Progenitor cell of endocrine pancreas (in vitro differentiated cells): ENCODE results near the gene CD2AP. TPM values are rescaled to one million over a fixed set of nuclear protein-coding genes. Genes with fewer than 3 reads are reported as not detected.

Experiments used
- DNase-seq: peaks from one replicate; pipeline ENCODE4 v3.0.0; 2021; ENCODE audit warnings: low spot score; ENCODE audit not compliant: unreplicated experiment
- H3K27ac Mint-ChIP-seq: 2 replicates; pipeline ENCODE4 v1.8.0; 2021; ENCODE audit warnings: mild to moderate bottlenecking, moderate library complexity, mixed read lengths
- H3K27me3 Mint-ChIP-seq: 2 replicates; pipeline ENCODE4 v1.8.0; 2021; ENCODE audit warnings: mixed read lengths
- H3K36me3 Mint-ChIP-seq: 2 replicates; pipeline ENCODE4 v1.8.0; 2022; ENCODE audit warnings: mixed read lengths; ENCODE audit not compliant: insufficient read depth
- H3K4me1 Mint-ChIP-seq: 2 replicates; pipeline ENCODE4 v1.8.0; 2021; ENCODE audit warnings: low read depth, mixed read lengths
- H3K4me3 Mint-ChIP-seq: 2 replicates; pipeline ENCODE4 v1.8.0; 2021; ENCODE audit warnings: low read depth, mild to moderate bottlenecking, moderate library complexity, mixed read lengths
- H3K9me3 Mint-ChIP-seq: 2 replicates; pipeline ENCODE4 v1.8.0; 2021; ENCODE audit warnings: low read depth, mixed read lengths
- long read RNA-seq: library from polyadenylated mRNA; unstranded; transcript quantifications from one replicate; pipeline ENCODE4 v2.0.0, GENCODE V29; 2020
- total RNA-seq: library from RNA; stranded (reverse); gene quantifications from 2 replicates; pipeline ENCODE4 v1.2.1, GENCODE V29; 2021
- TF ChIP-seq, protein P1 (sequence below): fragments of 200-600 bp; sonication (generic); IDR thresholded peaks from one replicate; pipeline ENCODE4 v1.5.0; 2021; ENCODE audit warnings: antibody characterized with exemption, mild to moderate bottlenecking; ENCODE audit not compliant: unreplicated experiment

Gene CD2AP
- 47.7 and 50.6 TPM in 2 replicates for total RNA-seq
- long read RNA-seq, full-length matches to known transcripts = 2 of 26 reads
- long read RNA-seq, partial matches to known transcripts = 18 of 26 reads
- long read RNA-seq, other reads (novel, unspliced or antisense) = 6 of 26 reads

DNA sequence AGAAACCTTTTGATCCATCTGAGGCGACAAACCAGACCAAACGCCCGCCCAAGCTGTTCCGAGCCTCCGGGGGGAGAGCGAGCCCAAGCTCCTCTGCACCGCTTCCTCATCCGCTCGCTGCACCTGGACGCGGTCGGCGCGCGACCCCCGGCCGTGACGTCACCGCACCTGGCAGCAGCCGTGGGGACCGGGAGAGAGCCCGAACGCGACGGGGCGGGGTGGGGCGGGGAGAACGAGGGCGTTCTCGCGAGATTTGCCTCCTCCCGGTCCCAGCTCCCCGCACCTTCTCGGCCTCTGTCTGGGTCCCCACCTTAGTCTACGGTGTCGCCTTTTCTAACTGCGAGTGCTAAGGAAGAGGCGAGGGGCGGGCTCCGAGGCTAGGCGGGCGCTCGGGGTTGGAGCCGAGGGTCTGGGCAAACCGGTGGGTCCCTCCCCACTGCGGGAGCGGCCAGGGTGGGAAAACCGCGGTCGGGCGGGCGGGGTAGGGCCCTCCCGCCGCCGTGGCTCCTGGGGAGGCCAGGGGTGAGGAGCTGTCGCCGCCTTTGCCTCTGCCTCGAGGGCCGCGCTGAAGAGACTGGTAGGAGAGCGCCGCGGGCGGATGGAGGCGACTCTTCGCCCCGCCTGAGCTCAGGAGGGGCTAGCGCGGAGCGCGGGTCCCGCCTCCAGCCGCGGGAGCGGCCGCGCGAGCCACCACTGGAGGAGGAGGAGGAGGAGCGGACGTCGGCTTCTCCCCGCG lies at the start of gene CD2AP:
TSS of gene CD2AP (plus strand) at position 293 of the 736 bp plus-strand sequence. CDS start 456 bp downstream, outside the sequence.
- H3K9me3 Mint-ChIP-seq = no peaks in the 10 kb centered on the region
- TF ChIP-seq, protein P1, sequence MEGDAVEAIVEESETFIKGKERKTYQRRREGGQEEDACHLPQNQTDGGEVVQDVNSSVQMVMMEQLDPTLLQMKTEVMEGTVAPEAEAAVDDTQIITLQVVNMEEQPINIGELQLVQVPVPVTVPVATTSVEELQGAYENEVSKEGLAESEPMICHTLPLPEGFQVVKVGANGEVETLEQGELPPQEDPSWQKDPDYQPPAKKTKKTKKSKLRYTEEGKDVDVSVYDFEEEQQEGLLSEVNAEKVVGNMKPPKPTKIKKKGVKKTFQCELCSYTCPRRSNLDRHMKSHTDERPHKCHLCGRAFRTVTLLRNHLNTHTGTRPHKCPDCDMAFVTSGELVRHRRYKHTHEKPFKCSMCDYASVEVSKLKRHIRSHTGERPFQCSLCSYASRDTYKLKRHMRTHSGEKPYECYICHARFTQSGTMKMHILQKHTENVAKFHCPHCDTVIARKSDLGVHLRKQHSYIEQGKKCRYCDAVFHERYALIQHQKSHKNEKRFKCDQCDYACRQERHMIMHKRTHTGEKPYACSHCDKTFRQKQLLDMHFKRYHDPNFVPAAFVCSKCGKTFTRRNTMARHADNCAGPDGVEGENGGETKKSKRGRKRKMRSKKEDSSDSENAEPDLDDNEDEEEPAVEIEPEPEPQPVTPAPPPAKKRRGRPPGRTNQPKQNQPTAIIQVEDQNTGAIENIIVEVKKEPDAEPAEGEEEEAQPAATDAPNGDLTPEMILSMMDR = peak; percentile 19
- no peaks in the 10 kb centered on the region for H3K36me3 Mint-ChIP-seq
- peak within 1 kb of the TSS; percentile 100 for H3K27ac Mint-ChIP-seq
- peak within 1 kb of the TSS; percentile 99 for H3K4me3 Mint-ChIP-seq
- H3K4me1 Mint-ChIP-seq = peaks cover 28% of the 10 kb centered on the region
- no peaks in the 10 kb centered on the region for H3K27me3 Mint-ChIP-seq
- peak; percentile 97 for DNase-seq

GRCh38 chr6:47428288-47428687 lies 49.3 kb upstream of the CD2AP start:
- Mint-ChIP-seq H3K9me3 (peaks cover 24% of the 10 kb centered on the region), H3K4me1 (peaks cover 5% of the 10 kb centered on the region), H3K27me3 (no peaks in the 10 kb centered on the region), H3K4me3 (no peak overlapping the region), H3K27ac (no peak overlapping the region), H3K36me3 (no peaks in the 10 kb centered on the region)
- DNase-seq = no peak
- TF ChIP-seq, protein P1 = no peak

- DNase-seq = no peak
- Mint-ChIP-seq H3K4me3 (no peak overlapping the region), H3K4me1 (peaks cover 6% of the 10 kb centered on the region), H3K9me3 (peaks cover 24% of the 10 kb centered on the region), H3K27ac (no peak overlapping the region), H3K27me3 (no peaks in the 10 kb centered on the region), H3K36me3 (no peaks in the 10 kb centered on the region)
- TF ChIP-seq, protein P1 = no peak
These were observed 48.6 kb upstream of the CD2AP start for GRCh38 chr6:47428746-47429664.

- TF ChIP-seq, protein P1 = no peak
- no peaks in the 10 kb centered on the region for H3K36me3 Mint-ChIP-seq
- no peak for DNase-seq
- no peak overlapping the region for H3K4me3 Mint-ChIP-seq
- peaks cover 8% of the 10 kb centered on the region for H3K9me3 Mint-ChIP-seq
- peaks cover 9% of the 10 kb centered on the region for H3K4me1 Mint-ChIP-seq
- no peaks in the 10 kb centered on the region for H3K27me3 Mint-ChIP-seq
- peak overlapping the region; percentile 59 for H3K27ac Mint-ChIP-seq
These were observed 43.0 kb upstream of the CD2AP start for GRCh38 chr6:47434372-47435253.
